Epithelial cell of esophagus (primary cell): Measurements from ENCODE around the gene THSD7B.

Experiments used
- DNase-seq: peaks from one replicate; pipeline ENCODE4 v3.0.0; 2010; ENCODE audit warnings: low read depth
- H3K4me3 ChIP-seq: 2 replicates; pipeline ENCODE4 v1.5.1; 2011; ENCODE audit warnings: mild to moderate bottlenecking, low read length, control low read depth
- CTCF ChIP-seq: IDR thresholded peaks from 2 replicates; pipeline ENCODE4 v1.5.1; 2011; ENCODE audit warnings: low read depth, mild to moderate bottlenecking, low read length, control low read depth, inconsistent platforms; ENCODE audit not compliant: insufficient read depth; ENCODE audit errors: missing control alignments

The THSD7B gene

GRCh38 chr2:136858656-136859055 is 93.3 kb downstream of the THSD7B start:
- no peak for TF ChIP-seq CTCF
- H3K4me3 ChIP-seq = no peak overlapping the region
- DNase-seq = no peak

- no peak for DNase-seq
- no peak overlapping the region for H3K4me3 ChIP-seq
- TF ChIP-seq CTCF = no peak
These were observed 95.2 kb downstream of the THSD7B start for GRCh38 chr2:136860443-136860958.

GRCh38 chr2:136863468-136863867 is 98.1 kb downstream of the THSD7B start:
- TF ChIP-seq CTCF = no peak
- H3K4me3 ChIP-seq = no peak overlapping the region
- DNase-seq = no peak

- no peak for DNase-seq
- TF ChIP-seq CTCF = no peak
- H3K4me3 ChIP-seq = no peak overlapping the region
These were observed 98.5 kb downstream of the THSD7B start for GRCh38 chr2:136863874-136864273.

GRCh38 chr2:136871424-136871823 is 106.1 kb downstream of the THSD7B start:
- no peak for DNase-seq
- no peak for TF ChIP-seq CTCF
- H3K4me3 ChIP-seq = no peak overlapping the region

GRCh38 chr2:136874258-136874657 is 108.9 kb downstream of the THSD7B start:
- TF ChIP-seq CTCF = peak; percentile 54
- H3K4me3 ChIP-seq = no peak overlapping the region
- peak; percentile 39 for DNase-seq

GRCh38 chr2:136891100-136891499 is 125.8 kb downstream of the THSD7B start:
- no peak for TF ChIP-seq CTCF
- H3K4me3 ChIP-seq = no peak overlapping the region
- DNase-seq = no peak
